GM18858 (cell line): ENCODE data around the gene KLK15.

ENCODE experiments used
- ATAC-seq: cut with Tn5 transposase; IDR thresholded peaks from one replicate; pipeline ENCODE4 v1.9.1; 2021; ENCODE audit not compliant: unreplicated experiment

Gene KLK15, protein sequence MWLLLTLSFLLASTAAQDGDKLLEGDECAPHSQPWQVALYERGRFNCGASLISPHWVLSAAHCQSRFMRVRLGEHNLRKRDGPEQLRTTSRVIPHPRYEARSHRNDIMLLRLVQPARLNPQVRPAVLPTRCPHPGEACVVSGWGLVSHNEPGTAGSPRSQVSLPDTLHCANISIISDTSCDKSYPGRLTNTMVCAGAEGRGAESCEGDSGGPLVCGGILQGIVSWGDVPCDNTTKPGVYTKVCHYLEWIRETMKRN

DNA sequence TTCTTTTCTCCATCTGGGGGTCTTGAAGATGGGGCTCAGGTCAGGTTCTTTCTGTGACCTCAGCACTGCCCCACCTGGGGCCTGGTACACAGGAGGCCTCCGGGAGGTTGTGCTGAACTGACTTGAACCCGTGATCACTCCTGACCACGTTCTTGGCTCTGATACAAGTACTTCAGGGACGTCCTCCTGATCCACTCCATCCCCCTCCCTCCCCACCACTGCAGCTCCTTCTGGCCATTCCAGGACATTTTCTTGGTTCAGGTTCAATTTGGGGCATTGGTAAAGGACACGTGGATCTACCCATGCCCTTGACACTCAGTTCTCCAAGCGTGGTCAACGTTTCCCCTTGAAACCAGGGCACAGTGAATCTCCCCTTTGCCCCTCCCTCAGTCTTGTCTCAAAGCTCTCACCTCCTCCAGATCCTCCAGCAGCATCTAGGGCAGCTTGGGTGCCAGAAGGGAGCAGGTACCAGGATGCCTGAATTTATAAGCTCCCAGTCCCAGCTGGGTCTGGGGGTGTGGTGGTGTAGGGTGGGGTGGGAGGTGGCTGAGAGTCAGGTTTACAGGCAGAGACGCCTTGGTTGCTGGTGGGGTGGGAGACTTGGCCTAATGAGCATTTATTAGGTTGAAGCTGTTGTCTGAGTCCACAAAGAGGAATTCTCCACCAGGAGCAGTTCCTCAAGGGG is at the start of gene KLK15:
TSS of gene KLK15 (minus strand) at position 458 of the 685 bp plus-strand sequence. CDS start 2,082 bp downstream, outside the sequence.
- no peak for ATAC-seq

DNA sequence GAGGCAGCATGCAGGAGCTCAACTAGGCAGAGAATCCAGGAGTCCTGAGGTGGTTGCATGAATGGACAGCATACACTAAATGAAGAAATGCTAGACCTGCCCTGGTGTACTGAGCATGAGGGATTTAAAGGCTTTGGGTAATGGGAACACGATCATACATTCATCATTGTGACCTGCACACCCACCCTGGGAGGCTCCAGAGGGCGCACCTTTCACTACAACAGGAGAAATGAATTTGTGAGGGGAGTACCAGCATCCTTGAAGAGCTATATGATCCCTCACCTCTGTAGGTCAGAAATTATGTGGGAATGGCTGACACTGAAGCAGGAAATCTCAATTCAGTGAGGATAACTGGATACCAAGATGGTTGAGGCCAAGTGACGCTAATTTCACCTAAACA is 48.8 kb upstream of the KLK15 start:
- ATAC-seq: no peak

DNA sequence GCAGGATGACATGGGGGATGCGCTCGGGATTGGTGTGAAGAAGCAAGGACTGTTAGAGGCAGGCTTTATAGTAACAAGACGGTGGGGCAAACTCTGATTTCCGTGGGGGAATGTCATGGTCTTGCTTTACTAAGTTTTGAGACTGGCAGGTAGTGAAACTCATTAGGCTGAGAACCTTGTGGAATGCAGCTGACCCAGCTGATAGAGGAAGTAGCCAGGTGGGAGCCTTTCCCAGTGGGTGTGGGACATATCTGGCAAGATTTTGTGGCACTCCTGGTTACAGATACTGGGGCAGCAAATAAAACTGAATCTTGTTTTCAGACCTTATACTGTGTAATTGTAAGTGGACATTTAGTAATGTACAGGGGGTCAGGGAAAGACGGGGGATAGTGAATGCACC is 46.9 kb upstream of the KLK15 start:
- ATAC-seq: no peak

DNA sequence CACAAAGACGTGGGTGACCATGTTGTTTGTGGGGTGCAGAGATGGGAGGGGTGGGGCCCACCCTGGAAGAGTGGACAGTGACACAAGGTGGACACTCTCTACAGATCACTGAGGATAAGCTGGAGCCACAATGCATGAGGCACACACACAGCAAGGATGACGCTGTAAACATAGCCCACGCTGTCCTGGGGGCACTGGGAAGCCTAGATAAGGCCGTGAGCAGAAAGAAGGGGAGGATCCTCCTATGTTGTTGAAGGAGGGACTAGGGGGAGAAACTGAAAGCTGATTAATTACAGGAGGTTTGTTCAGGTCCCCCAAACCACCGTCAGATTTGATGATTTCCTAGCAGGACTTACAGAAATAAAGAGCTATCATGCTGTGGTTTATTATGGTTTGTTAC is 45.5 kb upstream of the KLK15 start:
- ATAC-seq: no peak

DNA sequence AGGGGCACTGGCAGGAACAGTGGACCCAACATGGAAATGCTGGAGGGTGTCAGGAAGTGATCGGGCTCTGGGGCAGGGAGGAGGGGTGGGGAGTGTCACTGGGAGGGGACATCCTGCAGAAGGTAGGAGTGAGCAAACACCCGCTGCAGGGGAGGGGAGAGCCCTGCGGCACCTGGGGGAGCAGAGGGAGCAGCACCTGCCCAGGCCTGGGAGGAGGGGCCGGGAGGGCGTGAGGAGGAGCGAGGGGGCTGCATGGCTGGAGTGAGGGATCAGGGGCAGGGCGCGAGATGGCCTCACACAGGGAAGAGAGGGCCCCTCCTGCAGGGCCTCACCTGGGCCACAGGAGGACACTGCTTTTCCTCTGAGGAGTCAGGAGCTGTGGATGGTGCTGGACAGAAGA is 44.0 kb upstream of the KLK15 start:
- no peak for ATAC-seq

DNA sequence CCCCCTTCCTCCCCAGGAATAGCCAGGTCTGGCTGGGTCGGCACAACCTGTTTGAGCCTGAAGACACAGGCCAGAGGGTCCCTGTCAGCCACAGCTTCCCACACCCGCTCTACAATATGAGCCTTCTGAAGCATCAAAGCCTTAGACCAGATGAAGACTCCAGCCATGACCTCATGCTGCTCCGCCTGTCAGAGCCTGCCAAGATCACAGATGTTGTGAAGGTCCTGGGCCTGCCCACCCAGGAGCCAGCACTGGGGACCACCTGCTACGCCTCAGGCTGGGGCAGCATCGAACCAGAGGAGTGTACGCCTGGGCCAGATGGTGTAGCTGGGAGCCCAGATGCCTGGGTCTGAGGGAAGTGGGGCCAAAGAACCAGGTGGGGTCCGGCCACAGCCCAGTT is 43.1 kb upstream of the KLK15 start:
- no peak for ATAC-seq

DNA sequence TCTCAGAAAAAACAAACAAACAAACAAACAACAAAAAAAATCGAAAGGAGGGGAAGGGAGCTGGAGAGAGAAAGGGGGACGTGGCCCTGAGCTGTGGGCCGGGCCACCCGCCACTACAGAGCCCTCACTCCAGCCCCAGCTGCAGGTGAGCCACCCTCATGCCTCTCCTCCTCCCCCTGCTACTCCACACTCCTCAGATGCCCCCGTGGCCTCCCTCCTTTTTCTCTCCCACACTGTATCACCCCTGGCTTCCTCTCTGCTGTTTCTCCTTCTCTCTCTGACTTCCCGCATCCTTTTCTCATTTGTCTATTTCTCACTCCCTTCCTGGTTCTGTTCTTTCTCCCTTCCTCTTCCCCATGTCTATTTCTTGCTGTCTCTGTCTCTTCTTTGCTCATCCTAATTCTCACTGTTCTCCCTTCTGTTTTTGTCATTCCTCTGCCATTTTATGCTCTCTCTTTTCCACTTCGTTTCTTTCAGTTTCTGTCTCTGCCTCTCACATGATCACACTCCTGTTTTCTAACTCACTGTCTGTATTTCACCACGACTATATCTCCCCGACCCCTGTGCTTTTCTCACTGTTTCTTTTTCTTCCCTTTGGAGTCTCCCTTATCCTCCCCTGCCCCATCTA is 42.5 kb upstream of the KLK15 start:
- no peak for ATAC-seq

DNA sequence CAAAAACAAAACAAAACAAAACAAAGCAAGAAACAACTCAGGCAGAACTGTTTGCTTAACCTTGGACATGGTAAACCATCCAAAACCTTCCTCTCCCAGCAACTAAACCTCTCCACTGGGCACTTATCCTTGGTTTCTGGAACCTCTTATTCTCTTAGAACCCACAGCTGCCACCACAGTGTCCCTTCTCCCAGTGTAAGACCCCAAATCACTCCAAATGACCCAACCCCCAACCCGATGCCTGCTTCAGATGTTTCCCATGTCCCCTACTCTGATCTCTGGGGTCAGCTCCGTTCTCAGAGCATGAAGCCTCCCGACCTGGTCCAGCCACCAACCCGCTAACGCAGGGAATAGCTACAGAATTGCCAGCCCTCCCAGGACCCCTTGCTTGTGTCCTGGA is 40.8 kb upstream of the KLK15 start:
- ATAC-seq: no peak

DNA sequence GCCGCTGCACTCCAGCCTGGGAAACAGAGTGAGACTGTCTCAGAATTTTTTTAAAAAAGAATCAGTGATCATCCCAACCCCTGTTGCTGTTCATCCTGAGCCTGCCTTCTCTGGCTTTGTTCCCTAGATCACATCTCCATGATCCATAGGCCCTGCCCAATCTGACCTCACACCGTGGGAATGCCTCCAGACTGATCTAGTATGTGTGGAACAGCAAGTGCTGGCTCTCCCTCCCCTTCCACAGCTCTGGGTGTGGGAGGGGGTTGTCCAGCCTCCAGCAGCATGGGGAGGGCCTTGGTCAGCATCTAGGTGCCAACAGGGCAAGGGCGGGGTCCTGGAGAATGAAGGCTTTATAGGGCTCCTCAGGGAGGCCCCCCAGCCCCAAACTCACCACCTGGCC is 39.7 kb upstream of the KLK15 start, which contains the start of gene KLK2:
TSS of gene KLK2 (plus strand) at position 384 of the 400 bp plus-strand sequence. CDS start 35 bp downstream, outside the sequence.
- ATAC-seq: no peak

DNA sequence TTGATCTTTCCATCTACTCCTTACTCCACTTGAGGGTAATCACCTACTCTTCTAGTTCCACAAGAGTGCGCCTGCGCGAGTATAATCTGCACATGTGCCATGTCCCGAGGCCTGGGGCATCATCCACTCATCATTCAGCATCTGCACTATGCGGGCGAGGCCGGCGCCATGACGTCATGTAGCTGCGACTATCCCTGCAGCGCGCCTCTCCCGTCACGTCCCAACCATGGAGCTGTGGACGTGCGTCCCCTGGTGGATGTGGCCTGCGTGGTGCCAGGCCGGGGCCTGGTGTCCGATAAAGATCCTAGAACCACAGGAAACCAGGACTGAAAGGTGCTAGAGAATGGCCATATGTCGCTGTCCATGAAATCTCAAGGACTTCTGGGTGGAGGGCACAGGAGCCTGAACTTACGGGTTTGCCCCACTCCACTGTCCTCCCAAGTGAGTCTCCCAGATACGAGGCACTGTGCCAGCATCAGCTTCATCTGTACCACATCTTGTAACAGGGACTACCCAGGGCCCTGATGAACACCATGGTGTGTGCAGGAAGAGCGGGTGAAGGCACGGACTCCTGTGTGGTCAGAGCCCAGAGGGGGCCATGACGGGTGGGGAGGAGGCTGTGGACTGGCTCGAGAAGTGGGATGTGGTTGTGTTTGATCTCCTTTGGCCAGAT is 37.2 kb upstream of the KLK15 start:
- ATAC-seq: no peak

DNA sequence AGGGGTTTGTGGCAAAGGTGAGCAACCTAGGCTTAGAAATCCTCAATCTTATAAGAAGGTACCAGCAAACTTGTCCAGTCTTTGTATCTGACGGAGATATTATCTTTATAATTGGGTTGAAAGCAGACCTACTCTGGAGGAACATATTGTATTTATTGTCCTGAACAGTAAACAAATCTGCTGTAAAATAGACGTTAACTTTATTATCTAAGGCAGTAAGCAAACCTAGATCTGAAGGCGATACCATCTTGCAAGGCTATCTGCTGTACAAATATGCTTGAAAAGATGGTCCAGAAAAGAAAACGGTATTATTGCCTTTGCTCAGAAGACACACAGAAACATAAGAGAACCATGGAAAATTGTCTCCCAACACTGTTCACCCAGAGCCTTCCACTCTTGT is 36.1 kb upstream of the KLK15 start:
- ATAC-seq: no peak

DNA sequence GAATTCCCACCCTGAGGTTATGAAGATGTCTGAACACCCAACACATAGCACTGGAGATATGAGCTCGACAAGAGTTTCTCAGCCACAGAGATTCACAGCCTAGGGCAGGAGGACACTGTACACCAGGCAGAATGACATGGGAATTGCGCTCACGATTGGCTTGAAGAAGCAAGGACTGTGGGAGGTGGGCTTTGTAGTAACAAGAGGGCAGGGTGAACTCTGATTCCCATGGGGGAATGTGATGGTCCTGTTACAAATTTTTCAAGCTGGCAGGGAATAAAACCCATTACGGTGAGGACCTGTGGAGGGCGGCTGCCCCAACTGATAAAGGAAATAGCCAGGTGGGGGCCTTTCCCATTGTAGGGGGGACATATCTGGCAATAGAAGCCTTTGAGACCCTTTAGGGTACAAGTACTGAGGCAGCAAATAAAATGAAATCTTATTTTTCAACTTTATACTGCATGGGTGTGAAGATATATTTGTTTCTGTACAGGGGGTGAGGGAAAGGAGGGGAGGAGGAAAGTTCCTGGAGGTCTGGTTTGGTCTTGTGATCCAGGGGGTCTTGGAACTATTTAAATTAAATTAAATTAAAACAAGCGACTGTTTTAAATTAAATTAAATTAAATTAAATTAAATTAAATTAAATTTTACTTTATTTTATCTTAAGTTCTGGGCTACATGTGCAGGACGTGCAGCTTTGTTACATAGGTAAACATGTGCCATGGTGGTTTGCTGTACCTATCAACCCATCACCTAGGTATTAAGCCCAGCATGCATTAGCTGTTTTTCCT is 28.3 kb upstream of the KLK15 start:
- no peak for ATAC-seq

DNA sequence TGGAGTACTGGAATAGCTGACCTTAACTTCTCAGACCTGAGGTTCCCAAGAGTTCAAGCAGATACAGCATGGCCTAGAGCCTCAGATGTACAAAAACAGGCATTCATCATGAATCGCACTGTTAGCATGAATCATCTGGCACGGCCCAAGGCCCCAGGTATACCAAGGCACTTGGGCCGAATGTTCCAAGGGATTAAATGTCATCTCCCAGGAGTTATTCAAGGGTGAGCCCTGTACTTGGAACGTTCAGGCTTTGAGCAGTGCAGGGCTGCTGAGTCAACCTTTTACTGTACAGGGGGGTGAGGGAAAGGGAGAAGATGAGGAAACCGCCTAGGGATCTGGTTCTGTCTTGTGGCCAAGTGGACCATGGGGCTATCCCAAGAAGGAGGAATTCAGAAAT is 27.6 kb upstream of the KLK15 start:
- ATAC-seq: no peak

DNA sequence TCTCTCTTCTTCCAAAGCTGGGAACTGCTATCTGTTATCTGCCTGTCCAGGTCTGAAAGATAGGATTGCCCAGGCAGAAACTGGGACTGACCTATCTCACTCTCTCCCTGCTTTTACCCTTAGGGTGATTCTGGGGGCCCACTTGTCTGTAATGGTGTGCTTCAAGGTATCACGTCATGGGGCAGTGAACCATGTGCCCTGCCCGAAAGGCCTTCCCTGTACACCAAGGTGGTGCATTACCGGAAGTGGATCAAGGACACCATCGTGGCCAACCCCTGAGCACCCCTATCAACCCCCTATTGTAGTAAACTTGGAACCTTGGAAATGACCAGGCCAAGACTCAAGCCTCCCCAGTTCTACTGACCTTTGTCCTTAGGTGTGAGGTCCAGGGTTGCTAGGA is 26.5 kb upstream of the KLK15 start:
- no peak for ATAC-seq

DNA sequence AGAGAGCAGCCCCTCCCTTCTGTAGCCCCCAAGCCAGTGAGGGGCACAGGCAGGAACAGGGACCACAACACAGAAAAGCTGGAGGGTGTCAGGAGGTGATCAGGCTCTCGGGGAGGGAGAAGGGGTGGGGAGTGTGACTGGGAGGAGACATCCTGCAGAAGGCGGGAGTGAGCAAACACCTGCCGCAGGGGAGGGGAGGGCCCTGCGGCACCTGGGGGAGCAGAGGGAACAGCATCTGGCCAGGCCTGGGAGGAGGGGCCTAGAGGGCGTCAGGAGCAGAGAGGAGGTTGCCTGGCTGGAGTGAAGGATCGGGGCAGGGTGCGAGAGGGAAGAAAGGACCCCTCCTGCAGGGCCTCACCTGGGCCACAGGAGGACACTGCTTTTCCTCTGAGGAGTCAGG is 25.5 kb upstream of the KLK15 start:
- no peak for ATAC-seq

DNA sequence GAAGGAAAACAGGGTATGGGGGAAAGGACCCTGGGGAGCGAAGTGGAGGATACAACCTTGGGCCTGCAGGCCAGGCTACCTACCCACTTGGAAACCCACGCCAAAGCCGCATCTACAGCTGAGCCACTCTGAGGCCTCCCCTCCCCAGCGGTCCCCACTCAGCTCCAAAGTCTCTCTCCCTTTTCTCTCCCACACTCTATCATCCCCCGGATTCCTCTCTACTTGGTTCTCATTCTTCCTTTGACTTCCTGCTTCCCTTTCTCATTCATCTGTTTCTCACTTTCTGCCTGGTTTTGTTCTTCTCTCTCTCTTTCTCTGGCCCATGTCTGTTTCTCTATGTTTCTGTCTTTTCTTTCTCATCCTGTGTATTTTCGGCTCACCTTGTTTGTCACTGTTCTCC is 24.0 kb upstream of the KLK15 start:
- no peak for ATAC-seq

DNA sequence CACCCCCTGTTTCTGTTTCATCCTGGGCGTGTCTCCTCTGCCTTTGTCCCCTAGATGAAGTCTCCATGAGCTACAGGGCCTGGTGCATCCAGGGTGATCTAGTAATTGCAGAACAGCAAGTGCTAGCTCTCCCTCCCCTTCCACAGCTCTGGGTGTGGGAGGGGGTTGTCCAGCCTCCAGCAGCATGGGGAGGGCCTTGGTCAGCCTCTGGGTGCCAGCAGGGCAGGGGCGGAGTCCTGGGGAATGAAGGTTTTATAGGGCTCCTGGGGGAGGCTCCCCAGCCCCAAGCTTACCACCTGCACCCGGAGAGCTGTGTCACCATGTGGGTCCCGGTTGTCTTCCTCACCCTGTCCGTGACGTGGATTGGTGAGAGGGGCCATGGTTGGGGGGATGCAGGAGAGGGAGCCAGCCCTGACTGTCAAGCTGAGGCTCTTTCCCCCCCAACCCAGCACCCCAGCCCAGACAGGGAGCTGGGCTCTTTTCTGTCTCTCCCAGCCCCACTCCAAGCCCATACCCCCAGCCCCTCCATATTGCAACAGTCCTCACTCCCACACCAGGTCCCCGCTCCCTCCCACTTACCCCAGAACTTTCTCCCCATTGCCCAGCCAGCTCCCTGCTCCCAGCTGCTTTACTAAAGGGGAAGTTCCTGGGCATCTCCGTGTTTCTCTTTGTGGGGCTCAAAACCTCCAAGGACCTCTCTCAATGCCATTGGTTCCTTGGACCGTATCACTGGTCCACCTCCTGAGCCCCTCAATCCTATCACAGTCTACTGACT is 21.4 kb upstream of the KLK15 start, which contains the start of gene KLK3:
TSS of gene KLK3 (plus strand) at position 280 of the 775 bp plus-strand sequence. CDS start at position 321, 41 bp downstream.
- no peak for ATAC-seq

DNA sequence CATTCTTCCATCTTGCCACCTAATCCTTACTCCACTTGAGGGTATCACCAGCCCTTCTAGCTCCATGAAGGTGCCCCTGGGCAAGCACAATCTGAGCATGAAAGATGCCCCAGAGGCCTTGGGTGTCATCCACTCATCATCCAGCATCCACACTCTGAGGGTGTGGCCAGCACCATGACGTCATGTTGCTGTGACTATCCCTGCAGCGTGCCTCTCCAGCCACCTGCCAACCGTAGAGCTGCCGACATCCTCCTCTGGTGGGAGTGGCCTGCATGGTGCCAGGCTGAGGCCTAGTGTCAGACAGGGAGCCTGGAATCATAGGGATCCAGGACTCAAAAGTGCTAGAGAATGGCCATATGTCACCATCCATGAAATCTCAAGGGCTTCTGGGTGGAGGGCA is 18.2 kb upstream of the KLK15 start:
- no peak for ATAC-seq

DNA sequence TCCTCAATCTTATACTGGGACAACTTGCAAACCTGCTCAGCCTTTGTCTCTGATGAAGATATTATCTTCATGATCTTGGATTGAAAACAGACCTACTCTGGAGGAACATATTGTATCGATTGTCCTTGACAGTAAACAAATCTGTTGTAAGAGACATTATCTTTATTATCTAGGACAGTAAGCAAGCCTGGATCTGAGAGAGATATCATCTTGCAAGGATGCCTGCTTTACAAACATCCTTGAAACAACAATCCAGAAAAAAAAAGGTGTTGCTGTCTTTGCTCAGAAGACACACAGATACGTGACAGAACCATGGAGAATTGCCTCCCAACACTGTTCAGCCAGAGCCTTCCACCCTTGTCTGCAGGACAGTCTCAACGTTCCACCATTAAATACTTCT is 17.4 kb upstream of the KLK15 start:
- ATAC-seq: no peak

DNA sequence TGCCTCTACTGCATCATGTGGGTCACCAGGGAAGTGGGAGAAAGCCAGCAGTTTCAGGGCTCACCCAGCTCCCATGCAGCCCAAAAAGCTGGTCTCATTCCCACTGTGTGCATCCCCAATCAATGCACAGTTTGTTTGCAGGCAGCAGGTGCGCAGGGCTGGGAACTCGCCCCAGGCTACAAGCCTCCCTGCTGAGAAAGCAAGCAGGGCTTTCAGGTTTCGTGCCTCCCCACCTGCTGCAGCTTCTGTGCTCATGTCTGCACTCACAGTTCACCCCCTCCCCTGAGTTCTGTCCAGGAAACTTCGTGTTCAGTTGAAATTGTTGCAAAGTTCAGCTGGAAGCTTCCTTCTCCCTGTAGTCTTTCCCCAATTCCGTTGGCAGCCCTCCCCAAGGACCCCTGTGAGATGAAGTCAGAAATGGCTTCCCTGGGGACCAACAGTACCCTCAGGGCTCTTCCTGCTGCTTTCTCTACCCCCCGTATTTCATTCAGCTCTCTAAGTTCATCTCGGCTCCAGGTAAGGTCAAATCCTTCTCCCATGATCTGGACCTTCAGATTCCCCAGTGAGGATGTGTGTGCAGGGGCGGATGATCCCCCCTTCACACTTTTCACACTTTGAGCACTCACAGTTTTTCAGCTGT is 11.0 kb upstream of the KLK15 start:
- ATAC-seq: no peak
